Ishikawa (cell line): ENCODE measurements around the gene MYMX.

Source experiments
- CEBPB ChIP-seq: IDR thresholded peaks from 2 replicates; pipeline ENCODE4 v1.6.1; 2012
- CREB1 ChIP-seq: IDR thresholded peaks from 2 replicates; pipeline ENCODE4 v1.6.1; 2012; ENCODE audit warnings: low read depth
- EGR1 ChIP-seq: IDR thresholded peaks from 2 replicates; pipeline ENCODE4 v1.6.1; 2012
- FOXM1 ChIP-seq: IDR thresholded peaks from 2 replicates; pipeline ENCODE4 v1.6.1; 2012; ENCODE audit warnings: low read depth, borderline replicate concordance
- NFIC ChIP-seq: IDR thresholded peaks from 2 replicates; pipeline ENCODE4 v1.6.1; 2012
- RAD21 ChIP-seq: IDR thresholded peaks from 2 replicates; pipeline ENCODE4 v1.6.1; 2012; ENCODE audit warnings: low read depth
- TAF1 ChIP-seq: IDR thresholded peaks from 2 replicates; pipeline ENCODE4 v1.6.1; 2012; ENCODE audit warnings: low read depth, mild to moderate bottlenecking
- TCF12 ChIP-seq: IDR thresholded peaks from 2 replicates; pipeline ENCODE4 v1.6.1; 2012; ENCODE audit warnings: low read depth
- TEAD4 ChIP-seq: IDR thresholded peaks from 2 replicates; pipeline ENCODE4 v1.6.1; 2012
- YY1 ChIP-seq: IDR thresholded peaks from 2 replicates; pipeline ENCODE4 v1.6.1; 2012; ENCODE audit warnings: low read depth
- TF ChIP-seq, protein P1 (sequence below): IDR thresholded peaks from 2 replicates; pipeline ENCODE4 v1.6.1; 2012
- TF ChIP-seq, protein P2 (sequence below): IDR thresholded peaks from 2 replicates; pipeline ENCODE4 v1.6.1; 2012; ENCODE audit warnings: low read depth, mild to moderate bottlenecking
- TF ChIP-seq, protein P3 (sequence below): IDR thresholded peaks from 2 replicates; pipeline ENCODE4 v1.6.1; 2012

DNA sequence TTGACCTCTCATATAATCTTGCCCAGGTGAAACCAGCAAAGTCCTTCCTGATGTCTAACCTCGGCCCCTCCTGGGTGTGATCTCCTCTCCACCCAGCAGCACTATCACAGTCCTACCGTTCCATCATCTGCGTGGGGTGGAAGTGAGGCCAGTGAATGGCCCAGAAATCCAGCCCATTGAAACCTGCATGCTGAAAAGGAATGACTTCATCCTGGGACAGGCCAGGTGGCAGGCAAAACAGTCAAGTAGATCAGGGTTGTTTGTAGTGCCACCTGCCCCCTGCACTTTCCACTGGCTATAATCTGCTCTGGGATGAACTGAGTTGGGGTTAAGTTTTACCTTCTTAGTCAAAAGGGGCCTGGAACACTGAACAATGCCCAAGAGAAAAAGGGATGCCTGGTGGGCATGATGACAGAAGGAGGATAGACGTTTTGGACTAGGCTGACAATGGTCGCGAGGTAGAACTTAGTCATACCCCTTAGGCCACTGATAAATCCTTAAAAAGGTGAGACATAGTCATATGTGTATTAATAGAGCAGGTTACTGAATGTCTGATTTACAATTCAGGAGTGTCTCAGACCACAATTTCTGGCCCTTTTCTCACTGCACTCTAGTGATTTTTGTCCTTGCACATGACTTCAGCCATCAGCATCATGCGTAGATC, 22.1 kb downstream of the MYMX start:
- TF ChIP-seq TAF1, result no peak
- TF ChIP-seq NFIC, result no peak
- TF ChIP-seq CEBPB, result no peak
- TF ChIP-seq EGR1, result no peak
- TF ChIP-seq, protein P1, sequence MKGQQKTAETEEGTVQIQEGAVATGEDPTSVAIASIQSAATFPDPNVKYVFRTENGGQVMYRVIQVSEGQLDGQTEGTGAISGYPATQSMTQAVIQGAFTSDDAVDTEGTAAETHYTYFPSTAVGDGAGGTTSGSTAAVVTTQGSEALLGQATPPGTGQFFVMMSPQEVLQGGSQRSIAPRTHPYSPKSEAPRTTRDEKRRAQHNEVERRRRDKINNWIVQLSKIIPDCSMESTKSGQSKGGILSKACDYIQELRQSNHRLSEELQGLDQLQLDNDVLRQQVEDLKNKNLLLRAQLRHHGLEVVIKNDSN, result no peak
- no peak for TF ChIP-seq TEAD4
- TF ChIP-seq, protein P2, sequence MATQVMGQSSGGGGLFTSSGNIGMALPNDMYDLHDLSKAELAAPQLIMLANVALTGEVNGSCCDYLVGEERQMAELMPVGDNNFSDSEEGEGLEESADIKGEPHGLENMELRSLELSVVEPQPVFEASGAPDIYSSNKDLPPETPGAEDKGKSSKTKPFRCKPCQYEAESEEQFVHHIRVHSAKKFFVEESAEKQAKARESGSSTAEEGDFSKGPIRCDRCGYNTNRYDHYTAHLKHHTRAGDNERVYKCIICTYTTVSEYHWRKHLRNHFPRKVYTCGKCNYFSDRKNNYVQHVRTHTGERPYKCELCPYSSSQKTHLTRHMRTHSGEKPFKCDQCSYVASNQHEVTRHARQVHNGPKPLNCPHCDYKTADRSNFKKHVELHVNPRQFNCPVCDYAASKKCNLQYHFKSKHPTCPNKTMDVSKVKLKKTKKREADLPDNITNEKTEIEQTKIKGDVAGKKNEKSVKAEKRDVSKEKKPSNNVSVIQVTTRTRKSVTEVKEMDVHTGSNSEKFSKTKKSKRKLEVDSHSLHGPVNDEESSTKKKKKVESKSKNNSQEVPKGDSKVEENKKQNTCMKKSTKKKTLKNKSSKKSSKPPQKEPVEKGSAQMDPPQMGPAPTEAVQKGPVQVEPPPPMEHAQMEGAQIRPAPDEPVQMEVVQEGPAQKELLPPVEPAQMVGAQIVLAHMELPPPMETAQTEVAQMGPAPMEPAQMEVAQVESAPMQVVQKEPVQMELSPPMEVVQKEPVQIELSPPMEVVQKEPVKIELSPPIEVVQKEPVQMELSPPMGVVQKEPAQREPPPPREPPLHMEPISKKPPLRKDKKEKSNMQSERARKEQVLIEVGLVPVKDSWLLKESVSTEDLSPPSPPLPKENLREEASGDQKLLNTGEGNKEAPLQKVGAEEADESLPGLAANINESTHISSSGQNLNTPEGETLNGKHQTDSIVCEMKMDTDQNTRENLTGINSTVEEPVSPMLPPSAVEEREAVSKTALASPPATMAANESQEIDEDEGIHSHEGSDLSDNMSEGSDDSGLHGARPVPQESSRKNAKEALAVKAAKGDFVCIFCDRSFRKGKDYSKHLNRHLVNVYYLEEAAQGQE, result no peak
- TF ChIP-seq CREB1, result no peak
- TF ChIP-seq, protein P3, sequence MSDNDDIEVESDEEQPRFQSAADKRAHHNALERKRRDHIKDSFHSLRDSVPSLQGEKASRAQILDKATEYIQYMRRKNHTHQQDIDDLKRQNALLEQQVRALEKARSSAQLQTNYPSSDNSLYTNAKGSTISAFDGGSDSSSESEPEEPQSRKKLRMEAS, result no peak
- TF ChIP-seq TCF12, result no peak
- TF ChIP-seq YY1, result no peak
- no peak for TF ChIP-seq RAD21
- no peak for TF ChIP-seq FOXM1
